Glomerular endothelial cell (primary cell): ENCODE results near the gene PLXNA4. TPM values are rescaled to one million over a fixed set of nuclear protein-coding genes. Genes with fewer than 3 reads are reported as not detected.
"Not testable (repeated sequence)": the region's sequence is repeated elsewhere in the genome, so short reads cannot be mapped to it uniquely, and the experiment has no call there.

Experiments used
- DNase-seq: peaks from one replicate; pipeline ENCODE4 v3.0.0-alpha.2; 2011; ENCODE audit warnings: low read depth, low spot score; ENCODE audit errors: extremely low read depth
- total RNA-seq: library from RNA; depleted of rRNA; stranded (reverse); fragments of >200 nt; gene quantifications from 2 replicates; pipeline ENCODE4 v1.2.3, GENCODE V29; 2015

The PLXNA4 gene, protein sequence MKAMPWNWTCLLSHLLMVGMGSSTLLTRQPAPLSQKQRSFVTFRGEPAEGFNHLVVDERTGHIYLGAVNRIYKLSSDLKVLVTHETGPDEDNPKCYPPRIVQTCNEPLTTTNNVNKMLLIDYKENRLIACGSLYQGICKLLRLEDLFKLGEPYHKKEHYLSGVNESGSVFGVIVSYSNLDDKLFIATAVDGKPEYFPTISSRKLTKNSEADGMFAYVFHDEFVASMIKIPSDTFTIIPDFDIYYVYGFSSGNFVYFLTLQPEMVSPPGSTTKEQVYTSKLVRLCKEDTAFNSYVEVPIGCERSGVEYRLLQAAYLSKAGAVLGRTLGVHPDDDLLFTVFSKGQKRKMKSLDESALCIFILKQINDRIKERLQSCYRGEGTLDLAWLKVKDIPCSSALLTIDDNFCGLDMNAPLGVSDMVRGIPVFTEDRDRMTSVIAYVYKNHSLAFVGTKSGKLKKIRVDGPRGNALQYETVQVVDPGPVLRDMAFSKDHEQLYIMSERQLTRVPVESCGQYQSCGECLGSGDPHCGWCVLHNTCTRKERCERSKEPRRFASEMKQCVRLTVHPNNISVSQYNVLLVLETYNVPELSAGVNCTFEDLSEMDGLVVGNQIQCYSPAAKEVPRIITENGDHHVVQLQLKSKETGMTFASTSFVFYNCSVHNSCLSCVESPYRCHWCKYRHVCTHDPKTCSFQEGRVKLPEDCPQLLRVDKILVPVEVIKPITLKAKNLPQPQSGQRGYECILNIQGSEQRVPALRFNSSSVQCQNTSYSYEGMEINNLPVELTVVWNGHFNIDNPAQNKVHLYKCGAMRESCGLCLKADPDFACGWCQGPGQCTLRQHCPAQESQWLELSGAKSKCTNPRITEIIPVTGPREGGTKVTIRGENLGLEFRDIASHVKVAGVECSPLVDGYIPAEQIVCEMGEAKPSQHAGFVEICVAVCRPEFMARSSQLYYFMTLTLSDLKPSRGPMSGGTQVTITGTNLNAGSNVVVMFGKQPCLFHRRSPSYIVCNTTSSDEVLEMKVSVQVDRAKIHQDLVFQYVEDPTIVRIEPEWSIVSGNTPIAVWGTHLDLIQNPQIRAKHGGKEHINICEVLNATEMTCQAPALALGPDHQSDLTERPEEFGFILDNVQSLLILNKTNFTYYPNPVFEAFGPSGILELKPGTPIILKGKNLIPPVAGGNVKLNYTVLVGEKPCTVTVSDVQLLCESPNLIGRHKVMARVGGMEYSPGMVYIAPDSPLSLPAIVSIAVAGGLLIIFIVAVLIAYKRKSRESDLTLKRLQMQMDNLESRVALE (N-terminal part only)
- 1.2 and 5.4 TPM in 2 replicates for total RNA-seq

GRCh38 chr7:132575982-132576720, at the start of gene PLXNA4:
PLXNA4 (minus strand) TSS chr7:132576470; CDS start chr7:132508693, 67,777 bp downstream.
- DNase-seq: no peak

DNA sequence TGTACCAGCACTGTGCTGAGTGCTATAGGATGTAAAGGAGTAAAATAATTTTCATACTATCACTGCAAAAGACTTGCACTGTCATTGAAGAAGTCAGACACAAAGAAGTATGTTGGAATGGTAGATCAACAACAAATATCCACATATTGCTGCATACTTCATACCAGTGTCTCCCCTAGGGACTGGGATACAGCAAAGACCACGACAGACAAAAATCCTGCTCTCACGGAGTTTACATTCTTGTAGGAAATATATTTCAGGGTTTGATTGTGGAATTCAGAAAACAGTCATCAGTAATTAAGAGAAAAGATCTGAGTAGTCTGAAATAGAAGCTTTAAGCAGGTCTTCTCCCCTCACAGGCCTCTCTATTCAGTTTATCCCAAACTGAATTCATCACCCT, 49.4 kb upstream of the PLXNA4 start:
- no peak for DNase-seq

DNA sequence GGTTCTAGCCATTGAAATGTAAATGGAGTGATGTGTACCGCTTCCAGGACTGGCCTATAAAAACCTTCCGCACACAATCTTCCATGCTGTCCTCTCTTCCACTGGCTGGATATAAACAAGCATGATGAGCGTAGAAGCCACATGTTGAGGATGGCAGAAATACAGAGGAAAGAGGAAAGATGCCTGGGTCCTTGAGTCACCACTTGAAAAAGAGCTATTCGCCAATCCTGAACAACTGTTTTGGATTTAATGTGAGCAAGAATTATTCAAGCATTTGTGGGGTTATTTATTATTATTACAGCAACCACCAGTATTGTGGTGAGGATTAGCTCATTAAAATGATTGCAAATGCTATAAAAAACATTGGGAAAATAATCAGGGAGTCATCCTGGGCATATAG, 45.8 kb upstream of the PLXNA4 start:
- DNase-seq: no peak

- DNase-seq: no peak
Observed at GRCh38 chr7:132619967-132620366, 43.7 kb upstream of the PLXNA4 start.

DNA sequence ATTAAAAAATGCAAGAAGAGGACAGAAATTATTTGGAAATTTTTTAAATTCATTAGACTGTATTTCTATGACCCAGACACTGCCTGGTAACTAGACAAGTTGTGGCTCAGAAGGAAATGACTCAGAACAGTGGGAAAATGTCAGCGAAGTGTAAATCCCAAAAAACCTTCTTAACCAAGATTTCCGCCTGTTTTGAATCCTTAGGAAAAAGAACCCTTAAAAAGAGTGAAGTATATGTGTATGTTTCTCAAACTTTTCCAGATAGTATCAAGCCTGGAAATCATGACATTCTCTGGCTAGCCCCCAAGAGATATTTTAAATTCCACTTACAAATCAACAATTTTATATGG, 42.7 kb upstream of the PLXNA4 start:
- DNase-seq: no peak

- no peak for DNase-seq
Observed at GRCh38 chr7:132618271-132618955, 42.1 kb upstream of the PLXNA4 start.

- DNase-seq: no peak
Observed at GRCh38 chr7:132614428-132615318, 38.4 kb upstream of the PLXNA4 start.

DNA sequence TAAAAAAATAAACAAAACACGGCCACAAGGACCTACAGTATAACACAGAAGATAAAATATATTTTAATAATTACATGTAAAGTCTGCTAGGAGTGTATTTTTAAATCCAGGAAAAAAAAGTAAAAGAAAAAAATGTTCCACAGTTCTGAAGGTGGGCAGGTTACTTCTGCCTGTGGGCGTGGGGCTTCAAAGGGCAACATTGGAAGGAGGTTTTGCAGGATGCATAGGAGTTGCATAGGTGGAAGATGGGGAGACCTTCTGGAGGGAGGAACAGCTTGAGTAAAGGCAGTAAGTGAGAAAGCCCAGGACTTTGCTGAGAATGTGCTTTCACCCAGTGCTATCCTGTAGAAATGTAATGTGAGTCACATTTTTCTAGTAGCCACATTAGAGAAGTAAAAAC, 37.5 kb upstream of the PLXNA4 start:
- no peak for DNase-seq

DNA sequence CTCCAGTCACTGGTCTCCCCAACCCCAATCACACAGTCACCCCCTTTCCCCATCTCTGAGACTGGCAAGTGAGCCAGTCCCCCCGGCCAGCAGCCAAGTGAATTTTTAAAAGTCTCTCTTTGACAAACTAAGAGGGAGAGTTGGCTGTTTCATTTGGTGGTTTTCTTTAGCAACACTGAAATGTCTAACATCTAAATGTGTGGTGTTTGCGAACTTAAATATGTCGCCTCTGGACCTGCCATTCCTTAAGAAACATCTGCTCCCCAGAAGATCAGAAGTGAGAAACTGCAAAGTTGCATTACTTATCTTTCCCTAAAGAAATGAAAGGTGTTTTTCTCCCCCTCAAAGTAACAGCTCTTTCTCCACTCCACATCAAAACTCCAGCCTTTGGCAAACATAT, 34.7 kb upstream of the PLXNA4 start:
- no peak for DNase-seq

DNA sequence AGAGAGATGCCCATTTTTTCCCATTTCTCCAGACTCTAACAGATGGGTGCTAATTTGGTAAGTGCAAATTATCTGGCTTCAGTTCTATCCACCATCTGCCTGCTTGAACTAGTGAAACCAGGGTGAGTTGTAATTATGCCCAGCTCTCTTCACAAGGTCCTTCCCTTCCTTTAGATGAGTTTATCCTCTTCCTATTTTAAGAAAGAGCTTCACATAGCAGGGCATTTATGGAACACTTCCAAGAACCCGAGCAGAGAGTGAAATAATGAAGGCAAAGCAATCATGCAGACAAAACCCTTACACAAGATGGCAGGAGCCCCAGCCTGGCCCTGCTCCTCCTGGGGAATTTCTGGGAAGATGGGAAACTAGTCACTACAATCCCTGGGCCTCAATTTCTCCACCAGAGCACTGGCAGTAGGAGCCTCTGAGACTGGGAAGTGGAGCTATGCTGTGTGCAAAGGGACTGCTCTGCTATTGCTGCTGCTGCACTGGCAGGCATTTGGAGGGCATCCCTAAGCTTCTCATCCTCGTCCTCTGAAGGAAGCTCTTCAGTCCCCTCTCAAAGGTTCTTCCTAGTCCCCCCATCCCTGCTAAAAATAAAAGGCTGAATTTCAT, 33.7 kb upstream of the PLXNA4 start:
- DNase-seq: no peak

GRCh38 chr7:132609222-132609621, 33.0 kb upstream of the PLXNA4 start:
- DNase-seq: no peak

- DNase-seq: no peak
Observed at GRCh38 chr7:132608523-132608922, 32.3 kb upstream of the PLXNA4 start.

- DNase-seq: no peak
Observed at GRCh38 chr7:132607656-132608055, 31.4 kb upstream of the PLXNA4 start.

- DNase-seq: no peak
Observed at GRCh38 chr7:132604121-132604520, 27.9 kb upstream of the PLXNA4 start.

GRCh38 chr7:132603220-132603833, 27.1 kb upstream of the PLXNA4 start:
- no peak for DNase-seq

GRCh38 chr7:132601783-132602182, 25.5 kb upstream of the PLXNA4 start:
- no peak for DNase-seq

GRCh38 chr7:132596588-132596987, 20.3 kb upstream of the PLXNA4 start:
- no peak for DNase-seq

- DNase-seq: not testable (repeated sequence)
Observed at GRCh38 chr7:132594741-132595140, 18.5 kb upstream of the PLXNA4 start.
